HCT116 (cell line): ENCODE measurements around the gene LRP2. TPM values are rescaled to one million over a fixed set of nuclear protein-coding genes. Genes with fewer than 3 reads are reported as not detected.
"Not testable (repeated sequence)": the region's sequence is repeated elsewhere in the genome, so short reads cannot be mapped to it uniquely, and the experiment has no call there.

Experiments used
- ATAC-seq: fragments of 200-7000 bp; cut with Tn5 transposase; 2 replicates; pipeline ENCODE4 v1.9.1; 2020; ENCODE audit warnings: mild to moderate bottlenecking, moderate library complexity
- BruUV-seq: library from RNA; stranded (reverse); fragments of 400-500 nt; replicated peaks from 2 replicates; lab custom pipeline; 2021; lab: Mats Ljungman, UMichigan
- CTCF ChIA-PET: fragments of 300-600 bp; sonication (Branson Sonifier 250); formaldehyde crosslinking; loops from one replicate; lab custom pipeline; 2021; ENCODE audit warnings: antibody characterized with exemption; lab: Charles Lee
- POLR2A ChIA-PET: fragments of 300-600, 350-600 bp; sonication (Branson Sonifier 250); formaldehyde crosslinking; loops from one replicate; lab custom pipeline; 2021; ENCODE audit warnings: antibody characterized with exemption; lab: Charles Lee
- RAD21 ChIA-PET, 2 experiments: fragments of 300-600 bp; sonication (Branson Sonifier 250); formaldehyde crosslinking; loops; one replicate each; lab custom pipeline; 2023; ENCODE audit warnings: low total read pairs in 2 of 2; ENCODE audit not compliant: uncharacterized antibody in 2 of 2, unreplicated experiment in 2 of 2, low non-redundant PET in 1 of 2; lab: Charles Lee
- DNase-seq: peaks from one replicate; pipeline ENCODE4 v3.0.0-alpha.2; 2010; ENCODE audit warnings: low read depth, low spot score
- H2AFZ ChIP-seq: fragments of 200-600 bp; shearing (Covaris generic), sonication (generic); 2 replicates; pipeline ENCODE4 v1.6.1; 2017; ENCODE audit warnings: low read depth, mixed run types, mixed read lengths, antibody characterized with exemption, low read length; ENCODE audit not compliant: poor library complexity, severe bottlenecking
- H3K27ac ChIP-seq: 2 replicates; pipeline ENCODE4 v1.5.1; 2012; ENCODE audit warnings: low read depth, low read length
- H3K27me3 ChIP-seq: fragments of 200-600 bp; sonication (generic); 2 replicates; pipeline ENCODE4 v1.6.1; 2016; ENCODE audit warnings: mixed run types, low read length, mixed read lengths; ENCODE audit not compliant: insufficient read depth
- H3K36me3 ChIP-seq, 2 experiments: fragments of 200-500 bp in 1 of 2; fragments of 200-600 bp in 1 of 2; sonication (Bioruptor generic) in 1 of 2; sonication (generic) in 1 of 2; 2 replicates each; pipeline versions ENCODE4 v1.5.1 to v1.6.1; 2014 to 2016; ENCODE audit warnings: low read length in 2 of 2, inconsistent platforms in 1 of 2, mixed read lengths in 1 of 2, mixed run types in 1 of 2; ENCODE audit not compliant: insufficient read depth in 2 of 2, control insufficient read depth in 1 of 2
- H3K4me1 ChIP-seq, 2 experiments: fragments of 200-600 bp in 1 of 2; sonication (generic) in 1 of 2; 2 replicates each; pipeline versions ENCODE4 v1.5.1 to v1.6.1; 2012 to 2017; ENCODE audit warnings: low read length in 2 of 2, inconsistent platforms in 1 of 2, mild to moderate bottlenecking in 1 of 2, mixed read lengths in 1 of 2, mixed run types in 1 of 2, moderate library complexity in 1 of 2; ENCODE audit not compliant: insufficient read depth in 2 of 2, control insufficient read depth in 1 of 2
- H3K4me2 ChIP-seq: fragments of 200-600 bp; sonication (generic); 2 replicates; pipeline ENCODE4 v1.6.1; 2017; ENCODE audit warnings: mixed run types, low read length, mixed read lengths
- H3K4me3 ChIP-seq, 2 experiments: fragments of 200-600 bp in 1 of 2; sonication (generic) in 1 of 2; replicated peaks in 1 of 2; 2 replicates each; pipeline ENCODE4 v1.5.1; 2011 to 2016; ENCODE audit warnings: low read length in 2 of 2, control low read depth in 1 of 2, low read depth in 1 of 2, mild to moderate bottlenecking in 1 of 2, mixed read lengths in 1 of 2, mixed run types in 1 of 2
- H3K79me2 ChIP-seq: fragments of 200-600 bp; sonication (generic); 2 replicates; pipeline ENCODE4 v1.6.1; 2017; ENCODE audit warnings: mild to moderate bottlenecking, mixed run types, low read length, moderate library complexity, mixed read lengths; ENCODE audit not compliant: insufficient read depth
- H3K9ac ChIP-seq: fragments of 200-600 bp; sonication (generic); 2 replicates; pipeline ENCODE4 v1.6.1; 2016; ENCODE audit warnings: low read length, mixed read lengths
- H3K9me2 ChIP-seq: fragments of 200-600 bp; sonication (generic), shearing (Covaris generic); 2 replicates; pipeline ENCODE4 v1.6.1; 2017; ENCODE audit warnings: mixed run types, mild to moderate bottlenecking, moderate library complexity; ENCODE audit not compliant: insufficient read depth
- H3K9me3 ChIP-seq, 2 experiments: fragments of 200-500 bp in 1 of 2; fragments of 200-600 bp in 1 of 2; sonication (Bioruptor generic) in 1 of 2; sonication (generic) in 1 of 2; 2 replicates each; pipeline ENCODE4 v1.6.1; 2014 to 2017; ENCODE audit warnings: low read length in 2 of 2, mixed read lengths in 2 of 2, inconsistent platforms in 1 of 2, low read depth in 1 of 2, mild to moderate bottlenecking in 1 of 2, mixed run types in 1 of 2, moderate library complexity in 1 of 2; ENCODE audit not compliant: control insufficient read depth in 1 of 2, insufficient read depth in 1 of 2
- H4K20me1 ChIP-seq: fragments of 200-600 bp; sonication (generic), shearing (Covaris generic); 2 replicates; pipeline ENCODE4 v1.6.1; 2017; ENCODE audit warnings: mixed run types, mild to moderate bottlenecking, moderate library complexity; ENCODE audit not compliant: insufficient read depth
- ATF3 ChIP-seq: IDR thresholded peaks from 2 replicates; pipeline ENCODE4 v1.6.1; 2012
- POLR2AphosphoS5 ChIP-seq: IDR thresholded peaks from 2 replicates; pipeline ENCODE4 v1.6.1; 2011; ENCODE audit warnings: mild to moderate bottlenecking, low read depth, low read length, moderate library complexity
- TCF7L2 ChIP-seq: IDR thresholded peaks from 2 replicates; pipeline ENCODE4 v1.7.0; 2011; ENCODE audit warnings: borderline replicate concordance, inconsistent platforms; ENCODE audit not compliant: insufficient read depth, insufficient read length; ENCODE audit errors: extremely low read depth
- ZBTB33 ChIP-seq: IDR thresholded peaks from 2 replicates; pipeline ENCODE4 v1.6.1; 2011; ENCODE audit warnings: mild to moderate bottlenecking, low read length, moderate library complexity; ENCODE audit not compliant: insufficient replicate concordance; ENCODE audit errors: extremely low read depth
- intact Hi-C: fragments of 100-400 bp; cut with micrococcal nuclease; formaldehyde crosslinking; loops from 2 replicates; pipeline ENCODE4 v1.10.0; 2022
- total RNA-seq: library from RNA; stranded (reverse); gene quantifications from one replicate; pipeline ENCODE4 v1.2.1, GENCODE V29; 2021; ENCODE audit not compliant: unreplicated experiment

The LRP2 gene
- total RNA-seq, 1 experiment from 2014 or later = 0.20 TPM

DNA sequence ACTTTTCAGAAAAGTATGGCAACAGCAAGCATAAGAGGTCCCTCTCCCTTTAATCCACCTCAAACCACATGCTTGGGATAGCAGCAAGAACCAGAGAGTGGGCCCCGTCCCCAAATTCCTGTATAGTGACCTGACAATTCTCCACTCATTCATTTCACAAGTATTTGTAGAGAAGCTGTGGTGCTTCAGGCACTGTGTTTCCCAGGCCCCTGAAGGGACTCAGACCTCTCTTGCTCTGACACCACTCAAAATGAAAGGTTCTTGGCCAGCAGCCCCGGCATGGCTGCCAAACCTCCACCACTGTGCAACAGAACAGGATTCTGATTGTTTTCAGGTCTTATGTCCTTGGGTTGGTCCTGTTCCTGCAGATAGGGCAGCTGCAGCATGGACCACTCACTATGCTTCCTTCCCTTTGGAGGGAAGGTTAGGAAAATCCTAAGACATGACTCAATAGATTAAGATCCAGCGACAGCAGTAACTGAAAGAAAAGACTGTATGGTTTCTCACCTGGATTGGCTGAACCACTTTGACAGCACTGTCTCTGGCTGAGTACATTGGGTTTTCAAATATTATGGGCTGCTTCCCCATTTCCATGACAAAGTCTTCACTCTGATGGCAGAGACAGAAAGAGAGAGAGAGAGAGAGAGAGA, 225.3 kb downstream of the LRP2 start (continued):
- TF ChIP-seq ZBTB33 (no peak), POLR2AphosphoS5 (no peak), TCF7L2 (no peak), ATF3 (no peak)
- TF ChIP-seq, all 23 proteins: peak for 0

DNA sequence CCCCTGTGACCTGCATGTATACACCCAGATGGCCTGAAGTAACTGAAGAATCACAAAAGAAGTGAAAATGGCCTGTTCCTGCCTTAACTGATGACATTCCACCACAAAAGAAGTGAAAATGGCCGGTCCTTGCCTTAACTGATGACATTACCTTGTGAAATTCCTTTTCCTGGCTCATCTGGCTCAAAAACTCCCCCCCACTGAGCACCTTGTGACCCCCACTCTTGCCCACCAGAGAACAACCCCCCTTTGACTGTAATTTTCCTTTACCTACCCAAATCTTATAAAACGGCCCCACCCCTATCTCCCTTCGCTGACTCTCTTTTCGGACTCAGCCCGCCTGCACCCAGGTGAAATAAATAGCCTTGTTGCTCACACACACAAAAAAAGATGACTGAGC, 225.9 kb downstream of the LRP2 start:
- H3K79me2 ChIP-seq, ATAC-seq, RAD21 ChIA-PET, H3K9me2 ChIP-seq, H2AFZ ChIP-seq, BruUV-seq, intact Hi-C loops, DNase-seq, H3K4me1 ChIP-seq, H3K36me3 ChIP-seq, H3K27me3 ChIP-seq, CTCF ChIA-PET, H4K20me1 ChIP-seq, H3K9ac ChIP-seq, H3K27ac ChIP-seq, POLR2A ChIA-PET, H3K4me3 ChIP-seq, H3K9me3 ChIP-seq, H3K4me2 ChIP-seq: not testable (repeated sequence)

- CTCF ChIA-PET, H3K79me2 ChIP-seq, H4K20me1 ChIP-seq, H3K9ac ChIP-seq, BruUV-seq, DNase-seq, H3K27ac ChIP-seq, H3K4me1 ChIP-seq, H3K4me3 ChIP-seq, RAD21 ChIA-PET, H3K9me2 ChIP-seq, intact Hi-C loops, H3K4me2 ChIP-seq, POLR2A ChIA-PET, H3K9me3 ChIP-seq, H2AFZ ChIP-seq, ATAC-seq, H3K27me3 ChIP-seq, H3K36me3 ChIP-seq: not testable (repeated sequence)
Observed at GRCh38 chr2:169134272-169134671, 228.1 kb downstream of the LRP2 start.
